Measurements from ENCODE around the gene VSTM1.

The VSTM1 gene

GRCh38 chr19:54009440-54009839 lies 54.3 kb downstream of the VSTM1 start:
- no peak for DNase-seq

GRCh38 chr19:54002495-54003315 lies 61.0 kb downstream of the VSTM1 start:
- no peak for DNase-seq

- no peak for DNase-seq
These were observed 62.2 kb downstream of the VSTM1 start for GRCh38 chr19:54001496-54001895.

GRCh38 chr19:53999694-54000093 lies 64.0 kb downstream of the VSTM1 start:
- DNase-seq, result no peak

GRCh38 chr19:53998223-53998622 lies 65.5 kb downstream of the VSTM1 start:
- no peak for DNase-seq

- no peak for DNase-seq
These were observed 68.9 kb downstream of the VSTM1 start for GRCh38 chr19:53994811-53995210.

GRCh38 chr19:53993448-53993847 lies 70.2 kb downstream of the VSTM1 start:
- DNase-seq, result no peak

GRCh38 chr19:53992815-53993214 lies 70.9 kb downstream of the VSTM1 start:
- no peak for DNase-seq

- no peak for DNase-seq
These were observed 71.5 kb downstream of the VSTM1 start for GRCh38 chr19:53992211-53992610.

- no peak for DNase-seq
These were observed 72.2 kb downstream of the VSTM1 start, which contains the start of gene CACNG6 for GRCh38 chr19:53991224-53992113. Gene CACNG6, plus strand, starts transcription at chr19:53991637. Its CDS starts 1,241 bp downstream, at chr19:53992878.
